Nephron progenitor cell (in vitro differentiated cells): ENCODE results near the gene SLC30A3.

Experiments
- DNase-seq: peaks from one replicate; pipeline ENCODE4 v3.0.0; 2021
- H3K27ac Mint-ChIP-seq: 2 replicates; pipeline ENCODE4 v1.8.0; 2021; ENCODE audit warnings: mild to moderate bottlenecking, moderate library complexity, mixed read lengths
- H3K27me3 Mint-ChIP-seq: 2 replicates; pipeline ENCODE4 v1.8.0; 2021; ENCODE audit warnings: mild to moderate bottlenecking, low read depth, mixed read lengths; ENCODE audit not compliant: poor library complexity
- H3K36me3 Mint-ChIP-seq: 2 replicates; pipeline ENCODE4 v1.8.0; 2021; ENCODE audit warnings: low read depth, mixed read lengths
- H3K4me1 Mint-ChIP-seq: 2 replicates; pipeline ENCODE4 v1.8.0; 2021; ENCODE audit warnings: mixed read lengths
- H3K4me3 Mint-ChIP-seq: 2 replicates; pipeline ENCODE4 v1.8.0; 2021; ENCODE audit warnings: mild to moderate bottlenecking, moderate library complexity, mixed read lengths
- H3K9me3 Mint-ChIP-seq: 2 replicates; pipeline ENCODE4 v1.8.0; 2021; ENCODE audit warnings: mild to moderate bottlenecking, moderate library complexity, mixed read lengths
- TF ChIP-seq, protein P1 (sequence below): fragments of 200-600 bp; sonication (generic); IDR thresholded peaks from 2 replicates; pipeline ENCODE4 v1.5.0; 2021; ENCODE audit warnings: antibody characterized with exemption

Gene SLC30A3

DNA sequence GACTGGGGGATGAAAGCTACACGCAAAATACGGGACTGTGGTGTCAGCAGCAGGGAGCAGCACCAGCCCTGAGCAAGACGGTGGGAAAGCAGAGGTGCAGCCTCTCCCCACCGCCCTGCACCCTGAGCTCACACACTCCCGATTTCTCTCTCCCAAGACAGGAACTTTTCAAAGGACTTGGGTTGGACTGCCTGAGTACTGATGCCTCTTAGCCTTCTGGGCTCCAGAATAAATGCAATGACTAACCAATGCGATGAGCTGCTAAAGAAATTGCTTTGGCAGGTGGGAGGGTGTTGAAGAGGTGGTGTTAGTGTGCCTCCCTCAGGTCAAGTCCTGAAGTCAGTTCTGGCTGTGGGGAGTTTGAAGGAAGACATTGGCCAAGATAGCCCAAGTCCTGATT is 29.0 kb upstream of the SLC30A3 start:
- no peak for DNase-seq
- no peak overlapping the region for H3K4me3 Mint-ChIP-seq
- no peaks in the 10 kb centered on the region for H3K9me3 Mint-ChIP-seq
- H3K27me3 Mint-ChIP-seq: peaks cover 78% of the 10 kb centered on the region
- no peaks in the 10 kb centered on the region for H3K36me3 Mint-ChIP-seq
- no peak overlapping the region for H3K27ac Mint-ChIP-seq
- TF ChIP-seq, protein P1, sequence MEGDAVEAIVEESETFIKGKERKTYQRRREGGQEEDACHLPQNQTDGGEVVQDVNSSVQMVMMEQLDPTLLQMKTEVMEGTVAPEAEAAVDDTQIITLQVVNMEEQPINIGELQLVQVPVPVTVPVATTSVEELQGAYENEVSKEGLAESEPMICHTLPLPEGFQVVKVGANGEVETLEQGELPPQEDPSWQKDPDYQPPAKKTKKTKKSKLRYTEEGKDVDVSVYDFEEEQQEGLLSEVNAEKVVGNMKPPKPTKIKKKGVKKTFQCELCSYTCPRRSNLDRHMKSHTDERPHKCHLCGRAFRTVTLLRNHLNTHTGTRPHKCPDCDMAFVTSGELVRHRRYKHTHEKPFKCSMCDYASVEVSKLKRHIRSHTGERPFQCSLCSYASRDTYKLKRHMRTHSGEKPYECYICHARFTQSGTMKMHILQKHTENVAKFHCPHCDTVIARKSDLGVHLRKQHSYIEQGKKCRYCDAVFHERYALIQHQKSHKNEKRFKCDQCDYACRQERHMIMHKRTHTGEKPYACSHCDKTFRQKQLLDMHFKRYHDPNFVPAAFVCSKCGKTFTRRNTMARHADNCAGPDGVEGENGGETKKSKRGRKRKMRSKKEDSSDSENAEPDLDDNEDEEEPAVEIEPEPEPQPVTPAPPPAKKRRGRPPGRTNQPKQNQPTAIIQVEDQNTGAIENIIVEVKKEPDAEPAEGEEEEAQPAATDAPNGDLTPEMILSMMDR: no peak
- peaks cover 17% of the 10 kb centered on the region for H3K4me1 Mint-ChIP-seq

DNA sequence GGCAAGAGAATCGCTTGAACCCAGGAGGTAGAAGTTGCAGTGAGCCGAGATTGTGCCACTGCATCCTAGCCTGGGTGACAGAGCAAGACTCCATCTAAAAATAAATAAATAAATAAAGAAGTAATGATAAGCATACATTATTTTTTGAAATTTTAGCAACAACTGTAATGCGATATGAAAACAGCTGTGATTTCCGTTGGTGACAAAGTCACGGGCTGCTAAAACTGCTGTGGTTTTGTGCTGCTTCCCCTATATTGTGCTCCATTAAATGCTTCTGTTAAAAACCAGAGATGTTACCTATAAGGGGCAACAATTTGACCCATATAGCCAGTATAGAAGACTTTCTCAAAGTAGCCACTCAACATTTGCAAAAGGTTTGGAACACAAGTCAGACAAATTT is 27.7 kb upstream of the SLC30A3 start:
- H3K9me3 Mint-ChIP-seq: no peaks in the 10 kb centered on the region
- H3K27ac Mint-ChIP-seq: no peak overlapping the region
- no peak for DNase-seq
- peaks cover 78% of the 10 kb centered on the region for H3K27me3 Mint-ChIP-seq
- TF ChIP-seq, protein P1: no peak
- H3K4me1 Mint-ChIP-seq: peaks cover 17% of the 10 kb centered on the region
- H3K36me3 Mint-ChIP-seq: no peaks in the 10 kb centered on the region
- no peak overlapping the region for H3K4me3 Mint-ChIP-seq

DNA sequence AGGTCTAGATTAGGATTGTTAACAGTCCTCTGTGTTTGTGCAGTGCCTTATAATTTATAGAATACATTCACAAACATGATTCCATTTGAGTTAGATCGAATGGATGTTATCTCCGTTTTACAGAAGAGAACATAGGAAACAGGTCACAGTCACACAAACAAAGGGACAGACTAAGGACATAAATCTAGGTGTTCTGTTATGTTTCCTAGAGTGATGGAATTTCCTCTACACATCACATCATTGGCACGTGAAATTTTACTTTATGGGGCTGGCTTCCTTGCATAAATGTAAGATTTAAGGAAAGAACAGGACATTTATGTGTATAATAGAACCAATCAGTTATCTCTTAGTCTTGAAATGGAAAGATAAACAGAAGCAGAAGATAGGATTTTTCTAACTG is 25.8 kb upstream of the SLC30A3 start:
- TF ChIP-seq, protein P1: no peak
- H3K9me3 Mint-ChIP-seq: no peaks in the 10 kb centered on the region
- H3K27ac Mint-ChIP-seq: no peak overlapping the region
- H3K36me3 Mint-ChIP-seq: no peaks in the 10 kb centered on the region
- no peak overlapping the region for H3K4me3 Mint-ChIP-seq
- H3K4me1 Mint-ChIP-seq: peaks cover 16% of the 10 kb centered on the region
- DNase-seq: no peak
- peaks cover 83% of the 10 kb centered on the region for H3K27me3 Mint-ChIP-seq

DNA sequence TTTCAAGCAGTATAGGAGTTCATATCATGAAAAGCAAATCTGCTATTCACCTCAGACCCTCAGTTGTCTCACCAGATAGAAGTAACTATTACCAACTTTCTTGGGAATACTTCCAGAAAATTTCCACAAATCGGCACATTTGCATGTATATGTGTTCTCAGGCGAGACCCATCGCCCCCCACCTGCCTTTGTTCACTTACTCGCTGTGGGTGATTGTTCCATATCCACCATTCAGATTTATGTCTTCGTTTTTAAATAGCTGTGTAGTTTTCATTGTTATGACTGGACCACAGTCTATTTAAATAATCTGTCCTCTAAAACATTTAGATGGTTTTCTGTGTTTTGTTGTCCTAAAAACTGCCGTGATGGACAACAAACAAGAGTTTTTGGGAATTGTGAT is 22.6 kb upstream of the SLC30A3 start:
- Mint-ChIP-seq H3K9me3 (no peaks in the 10 kb centered on the region), H3K36me3 (no peaks in the 10 kb centered on the region), H3K27ac (no peak overlapping the region), H3K4me1 (peaks cover 29% of the 10 kb centered on the region), H3K27me3 (peaks cover 71% of the 10 kb centered on the region), H3K4me3 (no peak overlapping the region)
- TF ChIP-seq, protein P1: no peak
- no peak for DNase-seq

DNA sequence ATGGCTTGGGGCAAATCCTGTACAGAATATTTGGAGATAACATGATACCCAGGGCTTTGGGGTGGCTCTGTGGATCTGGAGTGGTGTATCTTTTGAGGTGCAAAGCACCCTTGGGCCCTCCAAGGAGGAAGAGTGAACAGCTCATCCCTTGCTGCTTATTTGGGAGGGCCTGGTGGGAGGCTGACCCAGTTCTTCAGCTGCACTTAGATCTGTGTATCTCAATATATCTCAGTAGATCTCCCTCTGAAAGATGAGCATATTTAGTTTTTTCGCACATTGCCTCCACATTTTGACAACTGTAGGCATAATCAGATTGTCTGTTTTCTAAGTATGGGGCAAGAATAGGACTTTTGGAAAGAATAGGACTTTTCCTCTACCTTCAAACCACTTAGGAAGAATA is 22.1 kb upstream of the SLC30A3 start:
- Mint-ChIP-seq H3K9me3 (no peaks in the 10 kb centered on the region), H3K36me3 (no peaks in the 10 kb centered on the region)

DNA sequence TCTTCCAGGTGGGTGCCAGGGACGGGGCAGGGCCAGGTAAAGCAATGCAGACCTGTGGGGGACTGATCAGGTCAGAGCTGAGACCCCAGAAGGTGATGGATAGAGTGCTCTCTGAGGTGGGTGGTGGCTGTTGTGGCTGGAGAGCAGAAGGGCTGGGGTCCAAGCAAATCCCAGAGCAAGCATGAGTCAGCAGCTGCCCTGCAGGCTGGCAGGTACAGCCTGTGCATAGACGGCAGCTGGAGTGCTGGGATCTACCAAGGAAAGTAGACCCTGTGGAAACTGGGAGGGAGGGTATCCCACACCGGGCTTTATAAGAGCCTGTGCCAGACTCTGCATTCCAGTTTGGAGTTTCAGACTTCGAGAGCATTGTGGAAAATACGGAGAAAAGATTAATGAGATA is 20.0 kb upstream of the SLC30A3 start:
- TF ChIP-seq, protein P1: no peak
- no peak overlapping the region for H3K27ac Mint-ChIP-seq
- DNase-seq: no peak
- no peaks in the 10 kb centered on the region for H3K9me3 Mint-ChIP-seq
- H3K4me3 Mint-ChIP-seq: no peak overlapping the region
- H3K27me3 Mint-ChIP-seq: peaks cover 64% of the 10 kb centered on the region
- H3K4me1 Mint-ChIP-seq: peaks cover 32% of the 10 kb centered on the region
- H3K36me3 Mint-ChIP-seq: no peaks in the 10 kb centered on the region

More for the DNA sequence above, 22.1 kb upstream of the SLC30A3 start:
- TF ChIP-seq, protein P1: no peak
- H3K4me1 Mint-ChIP-seq: peaks cover 29% of the 10 kb centered on the region
- H3K27me3 Mint-ChIP-seq: peaks cover 67% of the 10 kb centered on the region
- DNase-seq: no peak
- H3K27ac Mint-ChIP-seq: no peak overlapping the region
- no peak overlapping the region for H3K4me3 Mint-ChIP-seq
